Skin of body (tissue), 1 donor: ENCODE results near the gene BATF3. TPM values are rescaled to one million over a fixed set of nuclear protein-coding genes. Genes with fewer than 3 reads are reported as not detected.

Source experiments
- total RNA-seq: library from RNA; depleted of rRNA; stranded (reverse); fragments of >200 nt; gene quantifications from one replicate; pipeline ENCODE4 v1.2.3, GENCODE V29; 2014

The BATF3 gene
- total RNA-seq, 1 donor from 2014 or later: 1.6 TPM

Other genes starting within 250 kb of the BATF3 start
- 32.7 TPM for gene ATF3, start 91.1 kb downstream of the BATF3 start, total RNA-seq
- gene NSL1, start 91.9 kb upstream of the BATF3 start, total RNA-seq: 29.6 TPM
- 14.5 TPM for gene TATDN3, start 92.1 kb upstream of the BATF3 start, total RNA-seq
- 0.89 TPM for gene SPATA45, start 147.8 kb upstream of the BATF3 start, total RNA-seq
- gene FLVCR1, start 158.4 kb upstream of the BATF3 start, total RNA-seq: 13.4 TPM